Testis (tissue), 3 donors: ENCODE results near the gene TRIM46. TPM values are rescaled to one million over a fixed set of nuclear protein-coding genes. Genes with fewer than 3 reads are reported as not detected.

Source experiments
- DNase-seq: peaks from one replicate; pipeline ENCODE4 v3.0.0-alpha.2; 2019
- H3K27ac ChIP-seq, 2 donors: fragments of 200-600 bp; sonication (generic); one replicate each; pipeline ENCODE4 v1.5.1; 2019
- H3K27me3 ChIP-seq: fragments of 200-600 bp; sonication (generic); one replicate; pipeline ENCODE4 v1.5.1; 2019
- H3K36me3 ChIP-seq: fragments of 200-600 bp; sonication (generic); one replicate; pipeline ENCODE4 v1.5.1; 2017; ENCODE audit warnings: low read depth; ENCODE audit errors: missing control alignments
- H3K4me1 ChIP-seq: fragments of 200-600 bp; sonication (generic); one replicate; pipeline ENCODE4 v1.5.1; 2019
- H3K4me3 ChIP-seq, 2 donors: fragments of 200-600 bp; sonication (generic); one replicate each; pipeline ENCODE4 v1.5.1; 2017 to 2019
- H3K9me3 ChIP-seq: fragments of 200-600 bp; sonication (generic); one replicate; pipeline ENCODE4 v1.5.1; 2017
- CTCF ChIP-seq, 3 experiments: fragments of 450-650 bp in 2 of 3; fragments of 200-600 bp in 1 of 3; sonication (generic) in 1 of 3; IDR thresholded peaks; one replicate each; pipeline ENCODE4 v1.5.1; 2016 to 2019; ENCODE audit warnings: antibody characterized with exemption in 3 of 3, mild to moderate bottlenecking in 2 of 3, moderate library complexity in 1 of 3
- POLR2A ChIP-seq: fragments of 450-650 bp; IDR thresholded peaks from one replicate; pipeline ENCODE4 v1.6.1; 2017; ENCODE audit warnings: antibody characterized with exemption, mild to moderate bottlenecking, moderate library complexity
- WGBS, 2 donors: methylation state at CpG; one replicate each; pipeline ENCODE4 v1.1.5; 2018; 5-methylcytosine and 5-hydroxymethylcytosine counted together
- intact Hi-C: fragments of 100-400 bp; cut with DNase I; formaldehyde crosslinking; loops from one replicate; pipeline ENCODE4 v1.15.1; 2023; ENCODE audit warnings: low total_unique reads
- polyA plus RNA-seq: library from polyadenylated mRNA; stranded (reverse); fragments of 350-450 nt; fragmentation: Illumina TruSeq; extraction: RNeasy Lipid Tissue Mini Kit (QIAGEN cat#74804); gene quantifications from one replicate; pipeline ENCODE4 v1.2.3, GENCODE V29; 2014; ENCODE audit warnings: low read depth, low replicate concordance; ENCODE audit not compliant: insufficient read depth
- total RNA-seq, 2 donors: library from RNA; depleted of rRNA; stranded (reverse); fragments of >200 nt; gene quantifications; one replicate each; pipeline ENCODE4 v1.2.3, GENCODE V29; 2016

TRIM46 gene
- total and polyA plus RNA-seq, 3 donors from 2014 or later, result 3.7 to 4.0 (median 3.9) TPM

DNA sequence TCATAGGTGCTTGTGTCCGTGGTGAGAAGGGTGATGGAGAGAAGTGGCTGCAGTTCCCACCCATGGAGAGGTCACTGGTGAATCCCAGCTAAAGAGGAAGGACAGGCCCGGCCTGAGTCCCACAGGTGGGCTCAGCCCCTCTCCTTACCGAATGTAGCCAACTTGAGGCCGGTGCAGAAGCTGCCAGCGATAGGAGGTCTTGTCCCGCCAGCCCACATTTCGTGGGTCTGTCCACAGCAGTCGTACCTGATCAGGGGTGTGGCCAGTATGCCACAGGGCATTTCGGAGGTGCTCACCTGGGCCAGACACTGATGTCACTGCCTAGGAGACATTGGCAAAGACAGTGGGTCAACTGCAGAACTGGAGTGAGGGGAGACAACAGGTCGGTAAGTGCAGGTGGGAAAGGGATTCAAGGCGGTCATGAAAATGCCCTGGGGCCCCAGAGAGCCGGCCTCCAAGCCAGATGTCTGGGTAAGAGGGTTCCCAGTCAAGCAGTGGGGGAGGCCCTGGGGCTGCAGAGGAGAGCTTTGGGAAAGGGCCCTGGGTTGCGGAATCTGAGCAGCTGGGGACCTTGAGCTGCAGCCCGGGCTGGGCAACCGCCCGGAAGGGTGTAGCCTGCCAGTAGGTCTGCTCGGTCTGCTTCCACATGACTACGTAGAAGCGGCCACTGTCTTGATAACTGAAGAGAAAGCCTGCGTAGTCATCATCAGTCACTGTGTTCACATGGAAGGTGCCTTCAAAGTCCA, 23.4 kb downstream of the TRIM46 start:
- WGBS, 2 donors, result 79 to 87% methylated on average over 11 to 20 of the region's 20 CpGs
- H3K4me1 ChIP-seq, result peaks cover 11% of the 10 kb centered on the region
- intact Hi-C loops, result no loop called here
- no peaks in the 10 kb centered on the region for H3K9me3 ChIP-seq
- peak; percentile 62 for DNase-seq
- no peak overlapping the region for H3K4me3 ChIP-seq
- TF ChIP-seq CTCF (IDR thresholded peaks at IDR 0.05), result no peak
- no peak for TF ChIP-seq POLR2A
- no peaks in the 10 kb centered on the region for H3K36me3 ChIP-seq
- H3K27me3 ChIP-seq, result no peaks in the 10 kb centered on the region
- H3K27ac ChIP-seq, result no peak overlapping the region

- Histone ChIP-seq H3K9me3 (no peaks in the 10 kb centered on the region), H3K4me1 (peaks cover 6% of the 10 kb centered on the region), H3K27me3 (no peaks in the 10 kb centered on the region), H3K27ac (no peak overlapping the region), H3K36me3 (no peaks in the 10 kb centered on the region), H3K4me3 (no peak overlapping the region)
- WGBS, 2 donors, result 92 to 96% methylated on average over 15 of the region's 15 CpGs
- TF ChIP-seq POLR2A (no peak), CTCF (IDR thresholded peaks at IDR 0.05) (no peak)
- intact Hi-C loops, result no loop called here
- DNase-seq, result no peak
Measured at GRCh38 chr1:155197901-155198546, 24.4 kb downstream of the TRIM46 start.

- TF ChIP-seq CTCF (IDR thresholded peaks at IDR 0.05), result no peak
- TF ChIP-seq POLR2A, result no peak
- no peak for DNase-seq
- WGBS, 2 donors, result 92 to 95% methylated on average over 3 of the region's 3 CpGs
- intact Hi-C loops, result no loop called here
- H3K4me3 ChIP-seq, result no peak overlapping the region
- H3K27ac ChIP-seq, result no peak overlapping the region
- H3K9me3 ChIP-seq, result no peaks in the 10 kb centered on the region
- H3K27me3 ChIP-seq, result no peaks in the 10 kb centered on the region
- peaks cover under 1% of the 10 kb centered on the region for H3K4me1 ChIP-seq
- H3K36me3 ChIP-seq, result no peaks in the 10 kb centered on the region
Measured at GRCh38 chr1:155198547-155198906, 24.9 kb downstream of the TRIM46 start.

- Histone ChIP-seq H3K27ac (no peak overlapping the region), H3K4me1 (no peaks in the 10 kb centered on the region), H3K9me3 (no peaks in the 10 kb centered on the region), H3K4me3 (no peak overlapping the region), H3K36me3 (no peaks in the 10 kb centered on the region), H3K27me3 (no peaks in the 10 kb centered on the region)
- DNase-seq, result no peak
- no peak for TF ChIP-seq CTCF (IDR thresholded peaks at IDR 0.05)
- TF ChIP-seq POLR2A, result no peak
- 91 to 93% methylated on average over 4 of the region's 4 CpGs for WGBS, 2 donors
- intact Hi-C loops, result no loop called here
Measured at GRCh38 chr1:155199792-155200191, 26.1 kb downstream of the TRIM46 start.
